ENCODE results near the gene RAVER2.

RAVER2 gene

GRCh38 chr1:64864018-64864940, 119.4 kb downstream of the RAVER2 start:
- Mint-ChIP-seq H3K27ac (peak overlapping the region; percentile 41), H3K4me3 (peak overlapping the region; percentile 36), H3K9me3 (no peaks in the 10 kb centered on the region), H3K27me3 (no peaks in the 10 kb centered on the region), H3K4me1 (peaks cover 66% of the 10 kb centered on the region), H3K36me3 (peaks cover 50% of the 10 kb centered on the region)
- ATAC-seq = peak; percentile 99

DNA sequence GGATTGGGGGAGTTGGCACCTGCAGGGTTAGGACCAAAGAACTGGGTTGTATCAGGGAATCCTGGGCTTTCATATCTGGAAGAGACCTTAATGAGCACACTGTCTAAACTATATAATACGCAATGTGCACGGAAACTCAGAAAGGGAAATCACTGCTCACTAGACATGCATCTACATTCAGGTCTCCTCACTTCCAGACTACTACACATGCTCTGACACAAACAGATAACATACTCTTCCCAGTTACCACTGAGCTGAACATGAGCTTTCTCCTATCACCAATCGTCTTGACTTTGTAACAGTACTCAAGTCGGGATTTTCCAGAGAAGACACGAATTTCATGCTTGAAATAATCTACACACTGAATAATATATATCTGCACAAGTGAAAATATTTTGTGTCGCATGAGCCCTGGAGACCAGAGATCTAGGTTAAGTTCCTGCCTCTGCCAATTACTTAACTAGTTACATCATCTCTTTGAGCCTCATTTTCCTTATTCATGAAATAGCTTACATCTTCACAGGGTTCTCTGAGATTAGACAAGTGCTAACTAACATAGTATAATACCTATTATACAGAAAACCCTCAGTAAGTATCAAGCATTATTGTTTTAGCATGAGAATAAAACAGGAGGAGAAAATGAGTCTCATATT, 120.4 kb downstream of the RAVER2 start:
- Mint-ChIP-seq H3K9me3 (no peaks in the 10 kb centered on the region), H3K4me1 (peaks cover 61% of the 10 kb centered on the region), H3K27ac (peak overlapping the region; percentile 41), H3K36me3 (peaks cover 45% of the 10 kb centered on the region), H3K27me3 (no peaks in the 10 kb centered on the region), H3K4me3 (no peak overlapping the region)
- ATAC-seq = no peak

DNA sequence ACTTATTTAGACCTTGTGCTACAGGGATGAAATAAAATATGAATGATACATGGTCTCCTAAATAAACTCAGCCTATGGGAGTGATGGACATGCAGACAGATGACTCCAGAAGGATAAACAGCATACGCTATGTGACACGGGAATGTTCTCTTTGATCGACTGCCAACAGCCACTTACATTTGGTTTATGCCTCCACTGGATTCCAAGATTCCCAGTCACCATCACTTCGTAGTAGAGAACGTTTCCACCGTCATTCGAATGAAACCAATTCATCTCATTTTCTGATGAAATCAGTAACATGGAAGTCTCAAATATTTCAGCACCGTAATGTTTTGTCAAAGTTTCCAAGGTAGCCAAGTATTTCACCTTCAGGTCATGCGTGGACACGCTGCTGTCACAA, 121.8 kb downstream of the RAVER2 start:
- Mint-ChIP-seq H3K36me3 (peaks cover 46% of the 10 kb centered on the region), H3K4me1 (peaks cover 52% of the 10 kb centered on the region), H3K27ac (no peak overlapping the region), H3K4me3 (no peak overlapping the region), H3K9me3 (no peaks in the 10 kb centered on the region), H3K27me3 (no peaks in the 10 kb centered on the region)
- no peak for ATAC-seq

- H3K4me3 Mint-ChIP-seq = no peak overlapping the region
Observed at GRCh38 chr1:64867266-64867665, 122.4 kb downstream of the RAVER2 start.

GRCh38 chr1:64871256-64871655, 126.4 kb downstream of the RAVER2 start:
- Mint-ChIP-seq H3K36me3 (peaks cover 78% of the 10 kb centered on the region), H3K27ac (peak overlapping the region; percentile 48), H3K9me3 (no peaks in the 10 kb centered on the region), H3K4me3 (no peak overlapping the region), H3K27me3 (no peaks in the 10 kb centered on the region), H3K4me1 (peaks cover 25% of the 10 kb centered on the region)
- ATAC-seq = no peak

More at GRCh38 chr1:64867266-64867665, 122.4 kb downstream of the RAVER2 start:
- H3K27ac Mint-ChIP-seq = no peak overlapping the region
- H3K9me3 Mint-ChIP-seq = no peaks in the 10 kb centered on the region
- H3K4me1 Mint-ChIP-seq = peaks cover 51% of the 10 kb centered on the region
- H3K36me3 Mint-ChIP-seq = peaks cover 51% of the 10 kb centered on the region
- no peaks in the 10 kb centered on the region for H3K27me3 Mint-ChIP-seq
- no peak for ATAC-seq

DNA sequence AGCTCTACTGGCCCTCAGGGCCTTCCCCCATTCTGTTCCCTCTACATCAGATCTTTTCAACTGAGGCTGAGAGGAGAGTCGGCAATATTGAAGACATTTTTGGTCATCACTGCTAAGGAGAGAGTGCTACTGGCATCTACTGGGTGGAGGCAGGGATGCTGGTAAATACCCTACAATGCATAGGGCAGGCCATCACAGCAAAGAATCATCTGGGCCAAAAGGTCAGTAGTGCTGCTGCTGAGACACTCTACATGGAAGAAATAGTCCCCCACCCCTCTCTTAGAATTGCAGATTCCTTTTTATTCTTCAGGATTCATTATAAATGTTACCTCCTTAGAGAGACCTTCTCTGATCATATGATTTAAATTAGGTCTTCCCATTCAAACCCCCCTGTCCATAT, 127.2 kb downstream of the RAVER2 start:
- peaks cover 80% of the 10 kb centered on the region for H3K36me3 Mint-ChIP-seq
- peak overlapping the region; percentile 48 for H3K27ac Mint-ChIP-seq
- H3K9me3 Mint-ChIP-seq = no peaks in the 10 kb centered on the region
- H3K4me3 Mint-ChIP-seq = no peak overlapping the region
- no peaks in the 10 kb centered on the region for H3K27me3 Mint-ChIP-seq
- peaks cover 25% of the 10 kb centered on the region for H3K4me1 Mint-ChIP-seq
- ATAC-seq = no peak

DNA sequence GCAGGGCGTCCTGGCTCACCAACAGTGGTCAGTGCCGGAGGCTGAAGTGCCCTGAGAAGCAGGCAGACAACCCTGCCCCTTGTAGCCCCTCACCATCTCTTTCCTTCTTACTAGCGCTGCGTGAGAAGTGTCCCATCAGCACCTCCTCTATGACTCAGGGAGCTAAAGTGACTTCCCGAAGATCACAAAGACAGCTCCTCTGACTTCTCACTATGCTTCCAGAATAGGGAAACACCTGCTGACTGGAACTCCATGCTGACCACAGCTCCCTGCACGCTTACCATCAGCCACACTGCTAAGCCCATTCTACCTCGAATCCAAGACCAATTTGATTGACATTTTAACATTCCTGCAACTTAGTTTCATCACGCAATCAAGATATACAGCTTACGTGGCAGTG, 128.7 kb downstream of the RAVER2 start:
- ATAC-seq = no peak
- H3K4me1 Mint-ChIP-seq = peaks cover 16% of the 10 kb centered on the region
- no peaks in the 10 kb centered on the region for H3K9me3 Mint-ChIP-seq
- no peaks in the 10 kb centered on the region for H3K27me3 Mint-ChIP-seq
- no peak overlapping the region for H3K4me3 Mint-ChIP-seq
- peak overlapping the region; percentile 55 for H3K27ac Mint-ChIP-seq
- peaks cover 78% of the 10 kb centered on the region for H3K36me3 Mint-ChIP-seq

DNA sequence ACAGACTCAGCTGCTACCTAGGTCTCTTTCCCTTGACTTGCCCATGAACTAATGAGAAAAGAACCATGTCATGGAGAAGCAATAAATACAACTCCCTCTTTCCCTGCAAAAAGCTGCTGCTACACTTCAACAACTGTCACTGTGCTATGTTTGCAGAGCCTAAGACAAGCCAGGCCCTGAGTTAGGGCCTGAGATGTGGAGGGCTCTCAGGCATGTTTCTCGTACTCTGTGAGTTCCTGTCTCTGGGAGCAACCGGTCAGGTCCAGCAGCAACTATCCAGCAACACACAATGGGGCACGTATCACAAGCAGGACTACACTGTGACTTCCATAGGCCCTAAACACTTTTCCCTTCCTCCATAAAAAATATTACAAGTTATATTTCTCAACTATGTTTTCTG, 129.8 kb downstream of the RAVER2 start:
- Mint-ChIP-seq H3K36me3 (peaks cover 75% of the 10 kb centered on the region), H3K27me3 (no peaks in the 10 kb centered on the region), H3K4me1 (peaks cover 8% of the 10 kb centered on the region), H3K27ac (no peak overlapping the region), H3K9me3 (no peaks in the 10 kb centered on the region), H3K4me3 (no peak overlapping the region)
- ATAC-seq = no peak

DNA sequence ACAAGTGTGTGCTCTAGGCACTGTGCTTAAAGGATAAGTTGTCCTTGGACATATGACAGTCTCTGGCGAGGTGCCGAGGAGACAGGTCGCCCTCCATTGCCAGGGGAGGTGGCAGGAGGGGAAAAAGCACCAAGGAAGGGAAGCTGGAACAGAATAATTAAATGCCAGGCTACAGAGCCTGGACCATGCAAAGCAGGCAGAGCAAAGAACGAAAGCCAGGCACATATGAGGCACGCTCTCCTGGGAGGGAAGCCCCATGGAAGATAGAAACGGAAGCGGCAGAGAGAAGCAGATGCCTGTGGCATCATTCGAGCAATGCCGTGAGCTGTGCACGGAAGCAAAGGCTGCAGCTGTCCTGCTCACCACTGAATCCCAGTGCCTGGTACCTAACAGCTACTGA, 130.2 kb downstream of the RAVER2 start:
- Mint-ChIP-seq H3K4me1 (peaks cover 8% of the 10 kb centered on the region), H3K9me3 (no peaks in the 10 kb centered on the region), H3K36me3 (peaks cover 75% of the 10 kb centered on the region), H3K4me3 (no peak overlapping the region), H3K27ac (no peak overlapping the region), H3K27me3 (no peaks in the 10 kb centered on the region)
- ATAC-seq = no peak

DNA sequence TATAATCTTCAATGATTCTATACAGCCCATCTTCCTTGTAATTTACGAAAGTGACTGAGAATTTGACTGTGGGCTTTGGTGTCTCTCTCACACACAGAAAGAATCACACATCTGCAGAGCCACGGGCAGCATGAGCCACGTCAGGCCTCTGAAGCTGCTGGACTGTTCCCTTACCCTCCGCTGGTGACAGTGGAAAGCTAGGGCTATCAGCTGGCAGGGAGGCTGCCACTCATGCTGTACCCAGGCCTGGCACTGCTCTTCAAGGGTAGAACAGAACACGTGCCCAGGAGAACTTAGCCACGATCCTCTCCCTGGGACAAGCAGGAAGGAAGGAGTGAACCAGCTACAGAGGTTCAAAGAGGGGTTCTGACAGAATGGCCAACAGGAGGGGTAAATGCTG, 130.7 kb downstream of the RAVER2 start:
- peaks cover 8% of the 10 kb centered on the region for H3K4me1 Mint-ChIP-seq
- peak overlapping the region; percentile 66 for H3K27ac Mint-ChIP-seq

DNA sequence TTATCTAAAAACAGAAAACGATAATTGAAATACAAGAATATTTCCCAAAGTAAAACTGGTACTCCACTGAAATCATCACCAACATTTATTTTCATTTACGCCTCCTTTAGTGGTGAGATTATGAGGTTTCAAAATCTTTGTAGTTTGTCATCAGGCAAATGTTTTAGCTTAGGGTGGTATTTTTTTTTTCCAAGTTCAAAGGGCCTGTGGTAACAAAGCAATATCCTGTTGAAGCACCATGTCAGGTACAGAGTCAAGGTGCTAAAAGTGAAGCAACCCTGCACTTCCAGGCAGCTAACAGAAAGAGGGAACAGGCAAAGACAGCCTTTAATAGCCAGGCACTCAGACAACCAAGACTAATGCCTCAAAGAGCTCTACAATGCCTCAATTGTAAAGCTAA, 132.3 kb downstream of the RAVER2 start:
- ATAC-seq = no peak
- H3K27ac Mint-ChIP-seq = peak overlapping the region; percentile 35
- peaks cover 58% of the 10 kb centered on the region for H3K36me3 Mint-ChIP-seq
- no peaks in the 10 kb centered on the region for H3K9me3 Mint-ChIP-seq
- H3K4me1 Mint-ChIP-seq = peaks cover 8% of the 10 kb centered on the region
- H3K27me3 Mint-ChIP-seq = no peaks in the 10 kb centered on the region
- no peak overlapping the region for H3K4me3 Mint-ChIP-seq

More for the DNA sequence above, 130.7 kb downstream of the RAVER2 start:
- peaks cover 73% of the 10 kb centered on the region for H3K36me3 Mint-ChIP-seq
- no peaks in the 10 kb centered on the region for H3K27me3 Mint-ChIP-seq
- no peak for ATAC-seq
- no peaks in the 10 kb centered on the region for H3K9me3 Mint-ChIP-seq
- H3K4me3 Mint-ChIP-seq = no peak overlapping the region

DNA sequence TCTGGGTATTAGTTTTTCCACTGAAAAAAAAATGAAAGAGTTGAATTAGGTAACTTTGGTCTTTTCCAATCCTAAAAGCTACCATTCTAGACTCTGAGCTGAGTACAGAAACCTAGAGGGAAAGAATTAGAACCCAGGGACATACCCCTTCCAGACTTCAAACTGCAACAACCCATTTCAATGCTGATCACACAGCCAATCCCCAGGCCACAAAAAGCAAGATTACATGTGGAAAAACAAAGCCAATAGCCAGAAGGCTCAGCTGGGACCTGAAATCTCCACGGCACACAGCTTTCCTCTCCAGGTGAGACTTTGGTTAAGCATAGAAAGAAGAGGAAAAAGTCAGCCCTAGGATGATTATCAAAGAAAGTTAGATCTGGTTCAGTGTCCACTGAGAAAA, 132.7 kb downstream of the RAVER2 start:
- Mint-ChIP-seq H3K4me1 (peaks cover 12% of the 10 kb centered on the region), H3K27me3 (no peaks in the 10 kb centered on the region), H3K4me3 (no peak overlapping the region), H3K27ac (peak overlapping the region; percentile 35), H3K9me3 (no peaks in the 10 kb centered on the region), H3K36me3 (peaks cover 53% of the 10 kb centered on the region)
- ATAC-seq = no peak

GRCh38 chr1:64878090-64878489, 133.2 kb downstream of the RAVER2 start:
- H3K4me3 Mint-ChIP-seq = no peak overlapping the region
- H3K27ac Mint-ChIP-seq = peak overlapping the region; percentile 35
- no peaks in the 10 kb centered on the region for H3K27me3 Mint-ChIP-seq
- H3K4me1 Mint-ChIP-seq = peaks cover 17% of the 10 kb centered on the region
- H3K9me3 Mint-ChIP-seq = no peaks in the 10 kb centered on the region
- ATAC-seq = no peak
- peaks cover 48% of the 10 kb centered on the region for H3K36me3 Mint-ChIP-seq

DNA sequence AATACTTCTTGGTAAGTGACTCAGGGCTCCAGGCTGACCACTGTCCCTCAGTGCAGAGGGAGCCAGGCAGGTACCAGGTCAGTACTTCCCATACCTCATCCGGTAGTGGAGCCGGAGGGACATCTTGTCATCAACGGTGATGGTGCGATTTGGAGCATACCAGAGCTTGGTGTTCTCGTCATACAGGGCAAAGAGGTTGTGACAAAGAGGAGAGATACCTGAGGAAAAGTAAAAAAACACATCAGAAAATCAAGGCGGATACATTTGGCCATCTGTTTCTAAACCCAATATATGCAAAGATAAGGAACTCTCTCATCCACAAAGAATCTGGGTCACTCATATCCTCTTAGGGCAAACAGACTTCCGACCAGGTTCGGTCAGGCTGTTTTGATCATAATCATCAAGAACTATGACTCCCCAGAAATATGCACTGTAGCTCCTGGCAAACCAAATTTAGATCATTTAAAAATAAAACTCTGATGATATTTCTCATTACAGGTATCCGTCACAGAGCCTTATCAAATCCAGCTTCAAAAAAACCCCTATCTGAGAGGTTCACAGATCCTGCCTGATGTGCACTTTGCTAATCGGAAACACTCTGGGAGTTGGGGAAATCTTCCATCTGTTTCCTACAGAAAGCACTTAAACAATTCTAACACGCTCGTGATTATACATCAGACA, 134.2 kb downstream of the RAVER2 start:
- Mint-ChIP-seq H3K4me3 (no peak overlapping the region), H3K9me3 (no peaks in the 10 kb centered on the region), H3K27ac (no peak overlapping the region), H3K36me3 (peaks cover 40% of the 10 kb centered on the region), H3K27me3 (no peaks in the 10 kb centered on the region), H3K4me1 (peaks cover 27% of the 10 kb centered on the region)
- ATAC-seq = no peak

- Mint-ChIP-seq H3K27me3 (no peaks in the 10 kb centered on the region), H3K27ac (no peak overlapping the region), H3K36me3 (peaks cover 39% of the 10 kb centered on the region), H3K9me3 (no peaks in the 10 kb centered on the region), H3K4me3 (no peak overlapping the region), H3K4me1 (peaks cover 35% of the 10 kb centered on the region)
- no peak for ATAC-seq
Observed at GRCh38 chr1:64880449-64880848, 135.6 kb downstream of the RAVER2 start.

Measured in stimulated activated memory B cell treated with anti-CD40 and anti-IgM and Interleukin-4, amounts not matched to agents 10 μg/mL and 1 μg/mL and 100 μg/mL, for 72 hours (primary cell).